Neutrophil (primary cell): ENCODE data around the gene FHDC1.

Source experiments
- H3K27ac ChIP-seq: fragments of 200-600 bp; sonication (generic); 2 replicates; pipeline ENCODE4 v1.5.1; 2016; ENCODE audit warnings: mild to moderate bottlenecking, moderate library complexity
- H3K27me3 ChIP-seq: fragments of 200-600 bp; sonication (generic); 2 replicates; pipeline ENCODE4 v1.6.0; 2016; ENCODE audit warnings: mild to moderate bottlenecking
- H3K36me3 ChIP-seq: fragments of 200-600 bp; sonication (generic); 2 replicates; pipeline ENCODE4 v1.5.1; 2017
- H3K4me1 ChIP-seq, 2 experiments: fragments of 200-600 bp in 1 of 2; sonication (generic) in 1 of 2; 1 replicate in 1 of 2; 2 replicates in 1 of 2; pipeline versions ENCODE4 v1.5.1 to v1.6.1; 2013 to 2016; ENCODE audit warnings: low read depth in 1 of 2, low read length in 1 of 2, mild to moderate bottlenecking in 1 of 2, moderate library complexity in 1 of 2; ENCODE audit not compliant: control insufficient read depth in 1 of 2, insufficient read depth in 1 of 2
- H3K4me3 ChIP-seq, 2 experiments: fragments of 200-600 bp in 1 of 2; sonication (generic) in 1 of 2; 1 replicate in 1 of 2; 2 replicates in 1 of 2; pipeline ENCODE4 v1.5.1; 2013 to 2016; ENCODE audit warnings: low read depth in 1 of 2, low read length in 1 of 2, mild to moderate bottlenecking in 1 of 2, moderate library complexity in 1 of 2
- H3K9me3 ChIP-seq: fragments of 200-600 bp; sonication (generic); 2 replicates; pipeline ENCODE4 v1.5.1; 2016
- TF ChIP-seq, protein P1 (sequence below): fragments of 200-600 bp; sonication (generic); IDR thresholded peaks from 2 replicates; pipeline ENCODE4 v1.5.1; 2016; ENCODE audit warnings: antibody characterized with exemption

Gene FHDC1

GRCh38 chr4:152951348-152951747, 15.2 kb downstream of the FHDC1 start:
- no peaks in the 10 kb centered on the region for H3K36me3 ChIP-seq
- no peak overlapping the region for H3K4me3 ChIP-seq
- no peaks in the 10 kb centered on the region for H3K4me1 ChIP-seq
- H3K27me3 ChIP-seq: peaks cover 35% of the 10 kb centered on the region
- no peaks in the 10 kb centered on the region for H3K9me3 ChIP-seq
- TF ChIP-seq, protein P1, sequence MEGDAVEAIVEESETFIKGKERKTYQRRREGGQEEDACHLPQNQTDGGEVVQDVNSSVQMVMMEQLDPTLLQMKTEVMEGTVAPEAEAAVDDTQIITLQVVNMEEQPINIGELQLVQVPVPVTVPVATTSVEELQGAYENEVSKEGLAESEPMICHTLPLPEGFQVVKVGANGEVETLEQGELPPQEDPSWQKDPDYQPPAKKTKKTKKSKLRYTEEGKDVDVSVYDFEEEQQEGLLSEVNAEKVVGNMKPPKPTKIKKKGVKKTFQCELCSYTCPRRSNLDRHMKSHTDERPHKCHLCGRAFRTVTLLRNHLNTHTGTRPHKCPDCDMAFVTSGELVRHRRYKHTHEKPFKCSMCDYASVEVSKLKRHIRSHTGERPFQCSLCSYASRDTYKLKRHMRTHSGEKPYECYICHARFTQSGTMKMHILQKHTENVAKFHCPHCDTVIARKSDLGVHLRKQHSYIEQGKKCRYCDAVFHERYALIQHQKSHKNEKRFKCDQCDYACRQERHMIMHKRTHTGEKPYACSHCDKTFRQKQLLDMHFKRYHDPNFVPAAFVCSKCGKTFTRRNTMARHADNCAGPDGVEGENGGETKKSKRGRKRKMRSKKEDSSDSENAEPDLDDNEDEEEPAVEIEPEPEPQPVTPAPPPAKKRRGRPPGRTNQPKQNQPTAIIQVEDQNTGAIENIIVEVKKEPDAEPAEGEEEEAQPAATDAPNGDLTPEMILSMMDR: no peak
- no peak overlapping the region for H3K27ac ChIP-seq

- Histone ChIP-seq H3K27me3 (peaks cover 17% of the 10 kb centered on the region), H3K9me3 (no peaks in the 10 kb centered on the region), H3K36me3 (no peaks in the 10 kb centered on the region), H3K27ac (no peak overlapping the region), H3K4me1 (no peaks in the 10 kb centered on the region), H3K4me3 (no peak overlapping the region)
- TF ChIP-seq, protein P1: no peak
These were observed 17.4 kb downstream of the FHDC1 start for GRCh38 chr4:152953514-152953913.

- no peaks in the 10 kb centered on the region for H3K4me1 ChIP-seq
- no peak overlapping the region for H3K4me3 ChIP-seq
- TF ChIP-seq, protein P1: no peak
- H3K9me3 ChIP-seq: no peaks in the 10 kb centered on the region
- no peak overlapping the region for H3K27ac ChIP-seq
- H3K27me3 ChIP-seq: peaks cover 9% of the 10 kb centered on the region
- H3K36me3 ChIP-seq: no peaks in the 10 kb centered on the region
These were observed 18.6 kb downstream of the FHDC1 start for GRCh38 chr4:152954741-152955140.

DNA sequence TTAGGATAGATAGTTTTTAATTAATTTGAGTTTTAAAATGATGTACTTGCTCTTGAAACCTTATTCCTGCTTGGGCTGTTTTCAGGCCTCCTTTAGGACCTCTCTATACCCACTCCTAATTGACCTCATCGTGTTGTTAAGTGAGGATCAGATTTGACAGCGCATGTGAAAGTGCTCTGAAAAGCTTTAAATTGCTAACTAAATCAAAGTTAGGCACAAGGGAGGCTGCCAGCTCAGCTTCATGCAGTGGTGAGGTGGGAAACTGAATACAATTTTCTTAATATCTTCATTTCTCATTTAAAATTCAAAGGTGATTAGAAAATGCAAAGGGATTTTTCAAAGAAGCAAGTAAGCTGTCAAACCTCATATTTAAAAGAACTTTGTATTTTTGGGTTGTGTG, 20.0 kb downstream of the FHDC1 start:
- H3K9me3 ChIP-seq: no peaks in the 10 kb centered on the region
- H3K36me3 ChIP-seq: no peaks in the 10 kb centered on the region
- TF ChIP-seq, protein P1: no peak

GRCh38 chr4:152956650-152957436, 20.7 kb downstream of the FHDC1 start:
- H3K4me1 ChIP-seq: no peaks in the 10 kb centered on the region
- H3K27me3 ChIP-seq: no peaks in the 10 kb centered on the region
- no peak overlapping the region for H3K27ac ChIP-seq
- H3K4me3 ChIP-seq: no peak overlapping the region
- no peaks in the 10 kb centered on the region for H3K9me3 ChIP-seq
- H3K36me3 ChIP-seq: no peaks in the 10 kb centered on the region
- TF ChIP-seq, protein P1: no peak

More for the DNA sequence above, 20.0 kb downstream of the FHDC1 start:
- Histone ChIP-seq H3K4me3 (no peak overlapping the region), H3K4me1 (no peaks in the 10 kb centered on the region), H3K27ac (no peak overlapping the region), H3K27me3 (no peaks in the 10 kb centered on the region)
